Posterior vena cava (tissue), 2 donors: ENCODE data around the gene PPCS. TPM values are rescaled to one million over a fixed set of nuclear protein-coding genes. Genes with fewer than 3 reads are reported as not detected.

Experiments
- DNase-seq: peaks from one replicate; pipeline ENCODE4 v3.0.0-alpha.2; 2020; ENCODE audit warnings: low spot score
- intact Hi-C, 2 donors: fragments of 100-400 bp; cut with DNase I; formaldehyde crosslinking; loops; one replicate each; pipeline versions ENCODE4 v1.14.1 to v1.14.2; 2022 to 2023
- total RNA-seq, 2 donors: library from RNA; stranded (reverse); fragmentation: NEBNext Ultra II Directional; extraction: Animal tissue kit (Norgen Biotek cat#: 25700); gene quantifications; one replicate each; pipeline ENCODE4 v1.2.1, GENCODE V29; 2021
- donor health status: DM: yes; HTN: yes; CAD: no.
- donor health status: DM: yes; HTN: yes; CAD: no.

Gene PPCS
- total RNA-seq, 2 donors from 2014 or later: 47.0 to 55.9 TPM

- intact Hi-C loops: no loop called here
- no peak for DNase-seq
These were observed 48.3 kb downstream of the PPCS start for GRCh38 chr1:42504535-42505128.

GRCh38 chr1:42506576-42506975 lies 50.2 kb downstream of the PPCS start:
- DNase-seq: no peak
- intact Hi-C loops: no loop called here

Other genes with a start within 250 kb of the PPCS start
- 10 to 100 TPM; 44.3 to 45.4 TPM for gene FOXJ3, start 121.3 kb upstream of the PPCS start, total RNA-seq
- under 1 TPM; 0.24 to 0.74 TPM for gene RIMKLA, start 75.8 kb upstream of the PPCS start, total RNA-seq
- under 1 TPM in 1 of 2 donors, not detected in 1; 0.69 TPM for gene ZMYND12, start 521 bp upstream of the PPCS start, total RNA-seq
- gene CCDC30, start 6.7 kb downstream of the PPCS start, total RNA-seq: 1 to 10 TPM; 4.3 to 4.6 TPM
- 10 to 100 TPM; 13.2 to 21.7 TPM for gene PPIH, start 201.9 kb downstream of the PPCS start, total RNA-seq
- 100 to 1,000 TPM; 596 to 706 TPM for gene YBX1, start 225.9 kb downstream of the PPCS start, total RNA-seq